GM21619 (cell line): ENCODE measurements around the gene ATXN7.

ENCODE experiments used
- ATAC-seq: cut with Tn5 transposase; IDR thresholded peaks from one replicate; pipeline ENCODE4 v1.9.1; 2021; ENCODE audit not compliant: unreplicated experiment

The ATXN7 gene

DNA sequence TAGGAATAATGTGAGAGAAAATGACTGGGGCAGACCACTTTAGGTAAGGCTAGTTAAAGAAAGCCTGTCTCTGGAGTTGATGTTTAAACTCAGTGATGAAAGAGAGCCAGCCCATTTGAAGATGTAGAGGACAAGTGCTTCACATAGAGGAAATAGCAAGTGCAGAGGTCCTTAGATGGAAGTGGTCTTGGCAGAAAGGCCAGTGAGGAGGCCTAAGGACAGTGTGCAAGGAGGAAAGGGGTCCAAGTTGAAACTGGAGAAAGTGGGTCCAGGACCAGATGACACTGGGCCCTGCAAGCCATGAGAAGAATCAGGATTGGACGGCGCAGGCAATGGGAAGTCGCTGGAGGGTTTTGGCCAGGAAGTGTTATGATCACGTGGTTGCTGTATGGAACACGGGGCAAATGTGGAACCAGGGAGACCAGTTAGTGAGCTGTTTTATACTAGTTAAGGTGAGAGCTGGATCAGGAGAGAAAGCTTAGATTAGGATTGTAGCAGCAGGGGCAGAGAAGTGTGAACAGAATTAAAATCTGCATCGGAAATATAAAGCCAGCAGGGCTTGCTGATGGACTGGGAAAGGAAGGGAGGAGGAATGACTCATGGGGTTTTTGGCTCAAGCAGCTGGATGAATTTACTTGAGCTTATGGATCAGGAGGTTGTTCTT is 96.5 kb downstream of the ATXN7 start:
- ATAC-seq, result no peak

DNA sequence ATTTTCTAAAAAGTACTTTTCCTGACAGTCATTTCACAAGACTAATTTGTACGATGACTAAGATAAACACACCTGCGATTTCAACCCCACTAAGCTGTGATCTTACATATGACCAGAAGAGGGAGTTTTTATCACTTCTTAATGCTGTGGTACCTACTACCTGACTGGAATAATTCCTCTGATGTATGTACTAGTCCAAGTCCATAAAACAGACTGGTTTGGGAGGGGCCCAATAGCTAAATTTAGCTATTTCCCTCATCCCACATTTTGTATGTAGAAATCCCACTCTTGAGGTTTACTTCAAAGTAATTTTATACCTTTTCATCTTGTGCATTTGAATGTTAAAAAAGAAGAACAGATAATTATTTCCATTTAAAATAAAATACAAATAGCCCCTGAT is 98.2 kb downstream of the ATXN7 start:
- peak; percentile 75 for ATAC-seq

DNA sequence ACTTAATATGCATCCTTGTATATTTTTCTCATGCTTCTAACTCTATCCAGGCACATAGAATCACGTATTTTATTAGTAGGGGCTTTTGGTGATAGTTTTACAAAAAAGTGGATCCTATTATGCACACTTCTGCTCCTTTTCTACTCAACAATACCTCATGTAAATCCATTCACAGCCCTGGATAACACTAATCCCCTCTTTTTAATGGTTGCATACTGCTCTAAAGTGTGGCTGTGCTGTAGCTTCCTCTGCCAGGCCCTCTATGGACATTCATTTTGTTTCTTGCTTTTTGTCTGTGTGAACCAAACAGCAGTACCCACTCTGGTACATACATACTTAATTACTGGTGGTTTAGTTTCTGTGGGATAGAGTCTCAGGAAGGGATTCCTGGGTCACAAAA is 99.8 kb downstream of the ATXN7 start:
- no peak for ATAC-seq

DNA sequence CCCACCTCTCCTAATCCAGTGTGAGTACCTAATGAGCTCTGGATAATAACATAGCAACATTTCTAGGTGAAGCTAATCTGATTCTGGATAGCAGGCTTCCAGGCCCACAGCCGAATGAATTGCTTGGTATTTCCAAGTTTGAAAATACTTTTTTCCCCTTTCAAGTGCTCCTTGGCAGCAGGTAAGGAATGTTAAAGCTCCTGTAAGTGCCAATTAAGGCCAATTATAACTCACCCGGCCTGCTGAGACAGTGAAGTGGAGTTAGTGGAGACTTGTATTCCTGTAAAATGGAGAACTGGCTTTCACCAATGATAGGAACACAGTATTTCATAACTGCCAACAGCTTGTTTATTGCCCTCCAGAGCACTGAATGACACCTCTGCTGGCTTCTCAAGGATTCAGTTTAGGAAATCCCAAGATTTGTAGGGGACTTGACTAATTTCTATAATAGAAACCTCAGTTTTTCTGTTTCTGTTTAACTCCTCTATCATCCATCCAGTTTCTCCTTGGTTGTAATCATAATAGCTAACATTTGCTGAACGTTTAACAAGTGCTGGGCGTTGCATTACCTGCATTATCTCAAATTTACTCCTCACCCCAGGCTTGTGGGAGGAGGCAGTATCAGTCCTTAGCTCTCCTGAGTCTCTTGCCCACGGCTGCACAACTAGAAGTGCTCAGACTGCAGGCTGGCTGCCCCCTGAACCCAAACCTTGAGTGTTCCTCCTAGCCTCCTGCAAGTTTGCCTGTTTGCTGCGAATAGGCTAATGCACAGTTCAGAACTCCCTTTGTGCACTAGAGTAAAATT is 101.2 kb downstream of the ATXN7 start:
- no peak for ATAC-seq

DNA sequence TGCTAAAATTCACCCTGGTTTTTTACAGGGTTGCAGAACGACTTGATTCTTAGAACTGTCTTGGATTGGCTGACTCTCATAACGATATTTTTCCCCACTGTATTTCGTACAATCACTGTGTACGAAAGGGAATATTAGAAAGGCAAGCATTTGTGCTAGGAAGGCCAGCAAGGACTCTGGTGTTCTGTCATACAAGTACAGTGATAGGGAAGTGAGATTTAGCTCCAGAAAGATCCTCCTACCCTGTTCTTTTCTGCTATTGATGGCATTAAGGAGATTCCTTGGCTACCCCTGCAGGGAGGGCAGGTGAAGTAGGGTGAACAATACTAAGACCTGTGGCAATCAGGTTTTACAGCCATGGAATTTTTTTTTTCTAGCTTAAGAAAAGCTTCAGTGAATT is 102.3 kb downstream of the ATXN7 start:
- no peak for ATAC-seq

DNA sequence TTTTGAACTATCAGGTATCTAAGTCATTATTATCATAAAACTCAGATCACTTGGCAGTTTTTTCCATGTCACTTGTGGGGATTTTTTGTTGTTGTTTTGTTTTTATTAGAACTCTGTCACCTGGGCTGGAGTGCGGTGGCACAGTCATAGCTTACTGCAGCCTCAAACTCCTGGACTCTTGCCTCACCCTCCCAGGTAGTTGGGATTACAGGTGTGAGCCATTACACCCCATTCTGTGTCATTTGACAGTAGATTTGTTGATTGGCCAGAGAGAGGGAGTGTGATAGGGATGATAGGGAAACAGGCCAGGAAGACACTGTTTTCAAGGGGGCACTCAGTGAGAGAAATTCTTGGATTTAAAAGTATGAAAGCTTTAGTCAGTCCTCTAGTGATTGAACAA is 103.2 kb downstream of the ATXN7 start:
- no peak for ATAC-seq

DNA sequence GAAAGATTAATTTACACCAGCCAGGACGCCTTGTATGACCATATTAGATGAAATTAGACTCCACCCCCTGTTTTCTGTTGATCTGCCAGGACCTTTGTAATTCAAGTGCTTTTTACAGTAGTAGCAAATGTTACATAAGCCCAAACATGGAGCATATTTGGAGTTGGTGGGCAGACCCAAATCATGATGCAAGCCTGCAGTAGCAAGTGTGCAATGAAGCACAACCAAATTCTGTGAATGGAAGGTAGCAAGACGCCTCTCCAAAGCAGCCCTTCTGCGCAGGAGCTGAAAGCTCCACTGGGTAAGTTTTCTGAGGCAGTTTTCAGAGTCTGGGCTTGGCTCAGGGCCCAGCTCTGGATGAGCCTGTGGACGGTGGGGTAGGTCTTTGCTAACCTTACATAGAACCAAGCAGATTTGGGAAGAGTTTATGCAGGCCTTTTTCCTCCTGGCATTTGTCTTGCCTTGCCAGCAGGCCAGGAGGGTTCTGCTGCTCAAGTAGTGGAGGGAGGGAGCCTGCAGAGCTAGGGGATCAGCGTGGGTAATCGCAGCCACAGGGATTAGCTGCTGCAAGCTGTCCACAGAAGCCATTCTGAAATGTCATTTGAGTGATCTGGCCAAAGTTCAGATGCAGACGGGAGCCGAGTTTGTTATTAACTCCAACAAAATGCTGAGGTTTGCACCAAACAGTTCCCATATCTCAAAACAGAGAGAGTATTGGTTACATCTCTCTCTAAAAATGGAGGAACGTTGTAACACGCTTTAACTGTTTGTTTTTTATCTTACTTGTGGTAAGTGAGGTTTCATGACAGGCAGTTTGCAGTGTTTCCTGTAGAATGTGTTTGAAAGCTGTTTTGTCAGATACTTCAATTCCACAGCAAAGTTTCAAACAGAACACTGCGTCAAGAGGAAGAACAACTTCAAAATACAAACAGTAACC is 104.3 kb downstream of the ATXN7 start:
- peak; percentile 71 for ATAC-seq

DNA sequence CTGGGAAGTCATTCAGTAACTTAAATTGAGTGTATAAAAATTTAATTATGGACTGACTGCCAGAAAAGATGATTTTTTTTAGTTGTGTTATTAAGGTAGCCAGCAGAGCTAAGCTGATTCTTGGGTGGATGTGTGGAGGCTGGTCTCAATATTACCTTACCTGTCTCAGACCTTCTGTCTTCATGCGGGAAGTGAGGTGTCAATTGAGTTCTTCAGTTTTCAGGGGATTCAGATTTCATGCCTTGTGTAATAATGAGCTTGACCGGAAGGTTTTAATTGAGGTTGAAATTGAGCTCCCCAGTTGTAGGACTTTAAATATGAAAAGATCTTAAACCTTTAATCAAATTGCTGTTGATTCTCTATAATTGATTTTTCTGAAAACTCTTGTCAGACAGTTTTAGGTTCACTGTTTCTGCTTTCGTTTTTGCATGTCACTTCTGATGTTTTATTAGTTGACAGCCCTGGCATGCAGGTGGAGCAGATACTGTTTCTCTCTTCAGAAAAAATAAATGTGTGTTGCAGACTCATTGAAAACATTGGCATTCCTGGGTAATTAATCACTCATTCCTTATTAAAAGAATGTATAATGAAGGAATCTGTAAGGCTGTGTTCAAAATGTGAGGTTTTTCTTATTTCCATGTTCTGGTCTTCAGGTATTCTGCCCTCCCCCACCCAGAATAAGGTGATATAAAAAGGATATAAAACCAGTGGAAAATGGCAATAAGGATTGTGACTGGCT is 105.1 kb downstream of the ATXN7 start:
- ATAC-seq, result peak; percentile 14

DNA sequence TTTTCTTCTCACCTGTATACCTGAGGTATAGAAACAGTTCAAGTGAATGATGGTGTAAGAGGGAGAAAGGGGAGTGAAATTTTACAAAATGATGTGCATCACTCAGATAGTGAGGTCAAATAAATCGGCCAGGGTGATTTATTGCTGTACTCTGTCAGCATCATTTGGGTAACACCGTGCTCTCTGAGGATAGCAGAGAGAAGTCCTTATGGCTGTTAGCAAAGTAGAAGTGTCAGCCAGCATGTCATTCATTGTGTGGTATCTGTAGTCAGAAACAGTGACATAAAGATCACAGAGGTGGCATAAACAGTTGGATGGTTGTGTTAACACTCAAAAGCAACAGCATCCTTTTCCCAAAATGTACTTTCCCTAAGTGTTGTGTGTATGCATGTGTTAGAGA is 106.2 kb downstream of the ATXN7 start:
- no peak for ATAC-seq

DNA sequence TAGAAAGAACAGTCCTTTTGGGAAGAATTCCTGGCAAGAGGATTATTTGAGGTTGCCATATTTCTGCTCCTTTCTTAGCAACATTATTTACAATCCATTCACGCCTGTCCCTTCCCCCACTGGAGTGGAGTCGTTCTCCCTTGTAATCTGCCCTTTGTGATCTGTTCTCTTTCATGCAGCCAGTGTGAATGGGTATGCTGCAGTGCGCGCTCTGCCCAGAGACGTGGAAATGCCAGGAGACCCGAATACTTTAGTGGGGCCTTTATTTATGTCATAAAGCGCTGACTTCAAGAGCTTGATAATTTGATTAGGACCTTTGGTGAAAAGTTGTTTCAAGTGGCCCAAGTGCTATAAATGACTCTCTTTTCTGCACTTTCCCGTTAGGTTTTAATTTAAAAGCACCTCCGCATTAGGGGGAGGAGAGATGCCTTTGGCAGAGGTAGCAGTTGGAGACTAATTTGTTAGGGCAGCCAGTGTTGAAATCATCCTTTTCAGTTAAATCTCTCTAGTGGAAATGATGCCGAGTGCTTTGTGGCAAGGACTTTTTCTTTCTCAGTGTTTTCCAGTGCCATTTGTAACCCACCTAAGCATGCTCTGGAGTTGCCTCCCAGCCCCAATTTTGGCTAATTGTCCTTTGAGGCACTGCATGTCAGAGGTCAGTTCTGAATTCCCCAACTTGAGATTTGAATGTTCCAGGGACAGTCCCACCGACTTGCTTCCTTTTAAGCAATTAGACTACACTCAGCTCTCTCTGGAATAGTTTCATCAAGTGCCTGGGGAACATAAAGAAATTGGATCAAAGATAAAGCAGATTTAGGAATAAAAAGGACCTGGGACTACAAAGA is 107.2 kb downstream of the ATXN7 start:
- no peak for ATAC-seq

DNA sequence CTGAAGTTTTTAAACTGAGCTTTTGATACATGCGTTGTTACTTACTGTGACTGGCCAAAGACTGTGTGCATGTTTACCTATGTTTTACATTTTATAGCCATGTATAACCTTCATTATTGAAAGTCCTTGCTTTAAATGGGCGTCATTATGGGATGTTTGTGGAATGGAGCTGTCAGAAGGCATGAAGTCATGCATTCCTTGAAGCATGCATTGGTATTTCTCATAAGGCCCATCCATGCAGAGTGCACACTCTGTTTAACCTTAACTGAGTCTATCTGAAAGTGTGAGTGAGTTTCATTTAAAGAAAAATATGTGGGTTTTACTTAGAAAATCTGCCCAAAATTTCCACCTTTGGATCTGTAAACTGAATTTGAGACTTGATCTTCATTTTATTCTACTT is 108.5 kb downstream of the ATXN7 start:
- no peak for ATAC-seq

DNA sequence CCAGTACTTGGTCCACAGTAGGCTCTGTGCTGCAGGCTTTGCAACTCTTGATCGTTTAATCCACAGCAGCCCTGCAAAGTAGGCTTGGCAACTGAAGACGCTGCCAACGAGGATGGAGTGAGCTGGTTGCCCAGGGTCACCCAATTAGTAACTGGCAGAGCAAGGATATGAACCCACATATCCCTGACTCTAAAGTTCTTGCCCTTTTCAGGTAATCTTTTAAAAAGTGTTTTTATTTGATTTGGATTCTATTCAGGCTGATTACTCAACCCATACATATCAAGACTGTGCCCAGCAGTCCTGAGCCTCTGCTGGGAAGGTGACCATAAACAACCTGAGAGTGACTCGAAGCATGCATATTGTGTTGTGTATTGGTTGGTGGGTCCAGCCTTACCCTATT is 109.3 kb downstream of the ATXN7 start:
- ATAC-seq, result no peak

DNA sequence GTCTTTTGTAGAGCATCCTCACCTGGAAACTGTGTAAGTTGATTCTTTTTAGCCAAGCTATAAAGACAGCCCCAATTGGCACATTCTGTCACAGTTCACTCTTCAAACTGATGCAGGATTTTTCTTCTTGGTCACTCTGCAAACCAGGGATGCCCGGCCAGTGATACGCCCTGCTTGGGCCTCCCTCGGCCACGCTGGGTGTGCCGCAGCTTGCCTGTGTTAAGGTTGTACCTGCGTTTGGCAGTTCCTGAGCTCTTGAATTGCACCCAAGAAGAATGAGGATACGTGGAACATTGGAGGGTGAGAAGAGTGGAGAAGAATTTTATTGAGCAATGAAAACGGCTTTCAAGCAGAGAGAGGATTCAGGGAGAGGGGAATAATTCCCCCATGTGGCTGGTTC is 109.7 kb downstream of the ATXN7 start:
- ATAC-seq, result no peak

DNA sequence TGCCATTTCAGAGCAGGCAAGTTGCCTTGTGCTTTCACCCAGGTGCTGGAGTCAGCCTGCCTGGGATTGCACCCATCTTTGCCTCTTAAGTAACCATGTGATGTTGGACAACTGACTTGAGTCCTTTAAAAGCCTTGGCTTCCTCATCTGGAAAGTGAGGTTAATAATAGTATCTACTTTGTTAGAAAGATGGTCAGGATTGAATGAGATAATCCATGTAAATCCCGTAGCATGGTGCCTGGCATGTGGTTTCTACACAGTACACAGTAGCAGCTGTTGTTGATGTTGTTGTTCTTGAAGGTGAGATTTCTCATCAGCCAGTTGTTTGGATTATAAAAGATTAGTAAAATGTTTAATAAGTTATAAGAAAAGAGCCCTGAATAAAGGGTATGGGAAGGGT is 110.8 kb downstream of the ATXN7 start:
- no peak for ATAC-seq

DNA sequence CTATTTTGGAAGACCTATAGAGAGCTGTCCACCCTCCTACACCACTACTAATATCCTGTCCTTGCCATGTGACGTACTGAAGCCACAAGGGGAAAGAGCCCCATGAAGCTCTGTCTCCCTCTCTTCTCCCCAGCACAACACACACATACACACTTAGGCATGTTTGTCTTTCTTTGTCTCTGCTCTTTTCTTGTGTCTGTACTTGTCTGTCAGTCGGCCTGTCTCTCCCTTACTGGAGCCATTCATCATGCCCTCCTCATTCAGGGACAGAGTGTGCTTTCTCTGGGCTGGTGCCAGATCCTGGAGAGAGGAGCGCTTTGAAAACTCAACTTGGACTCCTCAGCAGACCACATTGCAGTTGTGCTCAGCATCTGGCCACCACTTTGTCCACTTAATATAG is 112.1 kb downstream of the ATXN7 start:
- ATAC-seq, result no peak

DNA sequence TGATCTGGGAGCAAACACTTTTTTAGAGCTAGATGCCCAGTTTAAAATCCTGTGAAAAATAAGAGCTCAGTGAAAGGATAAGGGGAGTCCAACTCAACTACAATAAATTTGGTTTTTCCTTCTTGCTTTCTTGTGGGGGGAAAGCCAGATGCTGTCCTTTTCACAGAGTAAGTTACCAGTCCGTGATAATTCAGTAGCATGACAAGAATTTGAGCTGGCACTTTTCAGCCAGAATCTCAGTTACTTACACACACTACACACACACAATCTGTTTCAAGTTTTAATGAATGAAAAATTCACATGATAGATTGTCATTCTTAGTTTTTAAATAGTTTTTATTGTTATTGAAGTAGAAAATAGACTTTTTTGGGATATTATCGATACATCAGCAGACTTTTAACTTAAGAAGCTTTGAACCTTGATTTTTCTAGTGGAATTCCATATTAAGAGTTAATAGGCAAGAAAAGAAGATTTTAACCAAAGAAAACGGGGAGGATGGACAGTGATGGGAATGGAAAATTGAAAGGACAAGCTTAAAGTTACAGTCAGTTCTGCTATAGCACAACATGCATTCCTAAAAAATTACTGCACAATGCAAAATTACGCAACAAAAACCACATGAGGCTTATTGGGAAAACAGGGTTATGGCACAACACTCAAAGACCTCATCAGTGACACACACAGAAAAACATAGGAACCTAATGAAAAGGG is 112.6 kb downstream of the ATXN7 start:
- ATAC-seq, result no peak

DNA sequence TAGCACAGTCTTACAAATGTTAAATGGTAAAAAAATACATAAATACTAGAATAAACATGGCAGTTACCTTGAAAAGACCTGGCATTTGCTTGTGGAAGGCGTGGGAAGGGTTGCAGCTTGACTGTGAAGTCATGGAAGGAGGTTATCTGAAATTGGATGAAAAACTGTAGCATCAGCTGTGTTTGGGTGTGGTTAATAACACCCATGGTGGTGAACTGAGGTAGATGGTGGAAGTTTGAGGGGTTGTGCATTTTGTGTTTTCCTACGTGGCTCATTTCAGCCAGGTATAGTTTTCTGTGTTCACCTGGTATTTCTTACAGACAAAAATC is 113.2 kb downstream of the ATXN7 start:
- no peak for ATAC-seq

DNA sequence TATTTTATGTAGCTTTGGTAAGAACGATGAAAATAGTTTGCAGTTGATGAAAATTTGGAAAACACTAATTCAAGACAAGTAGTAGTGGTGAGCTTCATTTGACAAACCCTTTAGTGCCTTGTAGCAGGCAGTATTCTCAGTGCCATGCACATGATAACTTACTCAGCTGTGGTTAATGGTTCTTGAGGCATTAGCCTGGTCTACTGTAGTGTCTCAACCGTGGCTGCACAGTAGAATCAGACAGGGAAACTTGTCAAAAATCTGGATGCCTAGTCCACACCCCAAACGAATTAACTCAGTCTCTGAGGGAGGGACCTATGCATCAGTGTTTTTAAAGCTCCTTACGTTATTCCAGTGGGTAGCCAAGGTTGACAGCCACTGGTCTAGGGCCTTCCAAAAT is 114.2 kb downstream of the ATXN7 start:
- no peak for ATAC-seq

DNA sequence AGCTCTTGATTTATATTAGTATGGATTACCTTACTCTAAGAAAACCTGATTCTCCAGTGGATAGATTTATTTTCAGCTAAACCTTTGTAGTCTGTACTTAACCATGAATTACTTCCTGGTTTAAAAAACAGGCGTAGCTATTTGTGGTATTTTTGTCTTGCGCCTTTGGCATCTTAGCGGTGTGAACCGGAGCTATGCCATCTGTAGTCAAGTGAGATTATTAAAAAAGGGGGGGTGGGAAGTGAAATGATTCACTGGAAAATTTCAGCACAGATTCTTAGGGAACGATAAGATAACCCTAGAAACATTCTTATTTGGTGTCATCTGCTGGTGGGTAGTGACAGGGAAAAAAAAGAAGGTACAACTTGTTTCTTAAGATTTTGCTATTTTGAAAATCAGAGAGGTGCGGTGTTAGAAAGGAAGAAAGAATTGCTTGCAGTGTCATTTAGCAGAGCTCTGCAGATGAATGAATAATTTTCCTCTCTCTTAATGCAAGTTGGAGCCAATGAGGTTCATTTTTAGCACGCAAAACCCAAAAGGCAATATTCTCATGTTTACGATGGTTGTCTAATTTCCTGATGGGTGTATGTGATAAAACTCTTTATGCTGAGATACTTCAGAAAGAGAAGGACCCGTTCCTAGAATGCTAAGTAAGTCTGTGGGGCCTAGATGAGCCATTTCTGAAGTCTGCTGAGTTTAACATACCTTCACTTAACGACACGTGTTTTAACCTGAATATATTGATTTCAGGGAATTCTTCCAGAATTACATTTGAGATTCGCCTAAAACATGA is 115.6 kb downstream of the ATXN7 start:
- no peak for ATAC-seq
